ENCODE results near the gene TBX21. TPM values are rescaled to one million over a fixed set of nuclear protein-coding genes. Genes with fewer than 3 reads are reported as not detected.

Gene TBX21
- total RNA-seq, 1 experiment from 2014 or later = 0.20 TPM

DNA sequence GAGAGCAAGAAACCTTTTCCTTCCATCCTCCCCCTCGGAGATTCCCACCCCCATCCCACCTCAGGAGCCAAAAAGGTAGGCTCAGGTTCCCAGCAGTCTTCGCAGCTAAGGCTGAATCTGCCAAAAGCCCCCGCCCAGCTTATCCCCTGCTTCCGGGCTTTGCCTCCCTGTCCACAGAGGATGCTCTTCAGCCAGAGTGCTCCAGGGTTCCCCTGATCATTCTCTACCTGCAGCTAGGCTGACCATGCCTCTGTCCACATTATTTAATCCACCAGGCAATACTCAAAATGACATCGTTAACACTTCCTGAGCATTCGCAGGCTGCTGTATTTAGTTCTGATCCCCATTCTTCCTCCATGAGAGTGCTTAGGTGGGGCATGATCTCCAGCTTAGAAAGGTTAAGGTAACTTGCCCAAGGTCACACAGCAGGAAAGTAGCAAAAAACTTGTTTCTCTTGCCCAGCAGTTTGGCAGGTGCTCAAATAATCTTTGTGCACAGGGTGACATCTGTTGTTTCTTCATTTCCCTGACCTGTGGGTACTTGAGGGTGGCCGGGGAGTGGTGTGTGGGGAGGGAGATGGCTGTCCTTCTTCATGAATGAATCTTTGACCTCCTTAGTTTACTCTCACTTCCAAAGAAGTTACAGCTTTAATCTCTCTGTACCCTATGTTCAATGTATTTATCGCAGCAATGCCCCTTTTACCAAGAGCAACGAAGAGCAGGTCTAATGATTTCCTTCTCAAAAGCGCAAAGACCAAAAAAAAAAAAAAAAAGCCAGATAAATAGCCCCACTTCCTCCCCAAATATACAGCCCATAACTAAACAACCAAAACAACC, 39.9 kb upstream of the TBX21 start:
- H3K4me2 ChIP-seq (ENCODE audit: low read length) = peak overlapping the region; percentile 91
- peak overlapping the region; percentile 61; the same call in 1 of the 2 replicates for H3K27ac ChIP-seq (ENCODE audit: low read depth, low read length)
- POLR2A ChIA-PET = interaction anchor here (0.7 kb wide), 1 partner anchor 30 kb away, joined by 3 read pairs; no protein-coding TSS in a partner anchor
- no peak for TF ChIP-seq EZH2phosphoT487 (IDR thresholded peaks at IDR 0.05; ENCODE audit: borderline replicate concordance)
- TF ChIP-seq FOSL1 (IDR thresholded peaks at IDR 0.05; ENCODE audit: low read depth) = no peak
- TF ChIP-seq ELF1 (IDR thresholded peaks at IDR 0.05; ENCODE audit: borderline replicate concordance, low read depth) = no peak
- TF ChIP-seq, protein P1, sequence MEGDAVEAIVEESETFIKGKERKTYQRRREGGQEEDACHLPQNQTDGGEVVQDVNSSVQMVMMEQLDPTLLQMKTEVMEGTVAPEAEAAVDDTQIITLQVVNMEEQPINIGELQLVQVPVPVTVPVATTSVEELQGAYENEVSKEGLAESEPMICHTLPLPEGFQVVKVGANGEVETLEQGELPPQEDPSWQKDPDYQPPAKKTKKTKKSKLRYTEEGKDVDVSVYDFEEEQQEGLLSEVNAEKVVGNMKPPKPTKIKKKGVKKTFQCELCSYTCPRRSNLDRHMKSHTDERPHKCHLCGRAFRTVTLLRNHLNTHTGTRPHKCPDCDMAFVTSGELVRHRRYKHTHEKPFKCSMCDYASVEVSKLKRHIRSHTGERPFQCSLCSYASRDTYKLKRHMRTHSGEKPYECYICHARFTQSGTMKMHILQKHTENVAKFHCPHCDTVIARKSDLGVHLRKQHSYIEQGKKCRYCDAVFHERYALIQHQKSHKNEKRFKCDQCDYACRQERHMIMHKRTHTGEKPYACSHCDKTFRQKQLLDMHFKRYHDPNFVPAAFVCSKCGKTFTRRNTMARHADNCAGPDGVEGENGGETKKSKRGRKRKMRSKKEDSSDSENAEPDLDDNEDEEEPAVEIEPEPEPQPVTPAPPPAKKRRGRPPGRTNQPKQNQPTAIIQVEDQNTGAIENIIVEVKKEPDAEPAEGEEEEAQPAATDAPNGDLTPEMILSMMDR (IDR thresholded peaks at IDR 0.05 in 2 of 3, conservative IDR thresholded peaks at IDR 0.05 in 1 of 3; ENCODE audit: borderline replicate concordance in 1 of 3, insufficient read depth in 1 of 3, low read depth in 2 of 3, low read length in 2 of 3) = no peak
- no peak for TF ChIP-seq POLR2A (IDR thresholded peaks at IDR 0.05; ENCODE audit: borderline replicate concordance, extremely low read depth, insufficient read depth, insufficient read length)
- TF ChIP-seq EGR1 (IDR thresholded peaks at IDR 0.05; ENCODE audit: low read depth) = no peak
- TF ChIP-seq, protein P2, sequence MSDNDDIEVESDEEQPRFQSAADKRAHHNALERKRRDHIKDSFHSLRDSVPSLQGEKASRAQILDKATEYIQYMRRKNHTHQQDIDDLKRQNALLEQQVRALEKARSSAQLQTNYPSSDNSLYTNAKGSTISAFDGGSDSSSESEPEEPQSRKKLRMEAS (IDR thresholded peaks at IDR 0.05) = no peak; the same call in 1 of the 2 replicates
- TF ChIP-seq, protein P3, sequence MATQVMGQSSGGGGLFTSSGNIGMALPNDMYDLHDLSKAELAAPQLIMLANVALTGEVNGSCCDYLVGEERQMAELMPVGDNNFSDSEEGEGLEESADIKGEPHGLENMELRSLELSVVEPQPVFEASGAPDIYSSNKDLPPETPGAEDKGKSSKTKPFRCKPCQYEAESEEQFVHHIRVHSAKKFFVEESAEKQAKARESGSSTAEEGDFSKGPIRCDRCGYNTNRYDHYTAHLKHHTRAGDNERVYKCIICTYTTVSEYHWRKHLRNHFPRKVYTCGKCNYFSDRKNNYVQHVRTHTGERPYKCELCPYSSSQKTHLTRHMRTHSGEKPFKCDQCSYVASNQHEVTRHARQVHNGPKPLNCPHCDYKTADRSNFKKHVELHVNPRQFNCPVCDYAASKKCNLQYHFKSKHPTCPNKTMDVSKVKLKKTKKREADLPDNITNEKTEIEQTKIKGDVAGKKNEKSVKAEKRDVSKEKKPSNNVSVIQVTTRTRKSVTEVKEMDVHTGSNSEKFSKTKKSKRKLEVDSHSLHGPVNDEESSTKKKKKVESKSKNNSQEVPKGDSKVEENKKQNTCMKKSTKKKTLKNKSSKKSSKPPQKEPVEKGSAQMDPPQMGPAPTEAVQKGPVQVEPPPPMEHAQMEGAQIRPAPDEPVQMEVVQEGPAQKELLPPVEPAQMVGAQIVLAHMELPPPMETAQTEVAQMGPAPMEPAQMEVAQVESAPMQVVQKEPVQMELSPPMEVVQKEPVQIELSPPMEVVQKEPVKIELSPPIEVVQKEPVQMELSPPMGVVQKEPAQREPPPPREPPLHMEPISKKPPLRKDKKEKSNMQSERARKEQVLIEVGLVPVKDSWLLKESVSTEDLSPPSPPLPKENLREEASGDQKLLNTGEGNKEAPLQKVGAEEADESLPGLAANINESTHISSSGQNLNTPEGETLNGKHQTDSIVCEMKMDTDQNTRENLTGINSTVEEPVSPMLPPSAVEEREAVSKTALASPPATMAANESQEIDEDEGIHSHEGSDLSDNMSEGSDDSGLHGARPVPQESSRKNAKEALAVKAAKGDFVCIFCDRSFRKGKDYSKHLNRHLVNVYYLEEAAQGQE (IDR thresholded peaks at IDR 0.05; ENCODE audit: low read depth) = no peak
- no peak for TF ChIP-seq YY1 (IDR thresholded peaks at IDR 0.05; ENCODE audit: extremely low read depth, insufficient replicate concordance, low read depth, low read length)
- TF ChIP-seq, protein P4, sequence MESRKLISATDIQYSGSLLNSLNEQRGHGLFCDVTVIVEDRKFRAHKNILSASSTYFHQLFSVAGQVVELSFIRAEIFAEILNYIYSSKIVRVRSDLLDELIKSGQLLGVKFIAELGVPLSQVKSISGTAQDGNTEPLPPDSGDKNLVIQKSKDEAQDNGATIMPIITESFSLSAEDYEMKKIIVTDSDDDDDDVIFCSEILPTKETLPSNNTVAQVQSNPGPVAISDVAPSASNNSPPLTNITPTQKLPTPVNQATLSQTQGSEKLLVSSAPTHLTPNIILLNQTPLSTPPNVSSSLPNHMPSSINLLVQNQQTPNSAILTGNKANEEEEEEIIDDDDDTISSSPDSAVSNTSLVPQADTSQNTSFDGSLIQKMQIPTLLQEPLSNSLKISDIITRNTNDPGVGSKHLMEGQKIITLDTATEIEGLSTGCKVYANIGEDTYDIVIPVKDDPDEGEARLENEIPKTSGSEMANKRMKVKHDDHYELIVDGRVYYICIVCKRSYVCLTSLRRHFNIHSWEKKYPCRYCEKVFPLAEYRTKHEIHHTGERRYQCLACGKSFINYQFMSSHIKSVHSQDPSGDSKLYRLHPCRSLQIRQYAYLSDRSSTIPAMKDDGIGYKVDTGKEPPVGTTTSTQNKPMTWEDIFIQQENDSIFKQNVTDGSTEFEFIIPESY (IDR thresholded peaks at IDR 0.05; ENCODE audit: extremely low read depth, insufficient replicate concordance, low read length) = no peak
- no peak for TF ChIP-seq CEBPB (IDR thresholded peaks at IDR 0.05; ENCODE audit: low read depth)
- no peak for TF ChIP-seq CBX3 (IDR thresholded peaks at IDR 0.05; ENCODE audit: low read depth)
- no peak for TF ChIP-seq POLR2AphosphoS5 (IDR thresholded peaks at IDR 0.05; ENCODE audit: low read depth, low read length)
- no peak for TF ChIP-seq ZFX (IDR thresholded peaks at IDR 0.05)
- peaks cover 25 to 43% of the 10 kb centered on the region in 2 experiments for H3K4me1 ChIP-seq (ENCODE audit: control insufficient read depth in 1 of 2, insufficient read depth in 2 of 2, low read length in 2 of 2)
- ATAC-seq (no peak), DNase-seq (ENCODE audit: low read depth, low spot score) (no peak)
- intact Hi-C loops (cut with micrococcal nuclease) = no loop called here
- H4K20me1 ChIP-seq (ENCODE audit: insufficient read depth) = no peaks in the 10 kb centered on the region
- H3K9ac ChIP-seq (ENCODE audit: low read length) = peak overlapping the region; percentile 67
- CTCF ChIA-PET = interaction anchor here (0.6 to 1.2 kb wide), 2 partner anchors 12 to 108 kb away, joined by 3 to 4 read pairs; no protein-coding TSS in a partner anchor
- H3K4me3 ChIP-seq (replicated peaks in 1 of 2; ENCODE audit: low read depth in 1 of 2, low read length in 2 of 2) = peak overlapping the region; percentile 62 to 74
- H3K9me2 ChIP-seq (ENCODE audit: insufficient read depth) = no peaks in the 10 kb centered on the region
- H3K79me2 ChIP-seq (ENCODE audit: insufficient read depth, low read length) = no peaks in the 10 kb centered on the region
- no peaks in the 10 kb centered on the region for H3K27me3 ChIP-seq (ENCODE audit: insufficient read depth, low read length)
- BruUV-seq (replicated peaks) = TSS peak; percentile 93
- H3K9me3 ChIP-seq (ENCODE audit: control insufficient read depth in 1 of 2, insufficient read depth in 1 of 2, low read depth in 1 of 2, low read length in 2 of 2) = no peaks in the 10 kb centered on the region
- no peaks in the 10 kb centered on the region for H3K36me3 ChIP-seq (ENCODE audit: control insufficient read depth in 1 of 2, insufficient read depth in 2 of 2, low read length in 2 of 2)
- RAD21 ChIA-PET (ENCODE audit: low non-redundant PET in 1 of 2, low total read pairs in 2 of 2, uncharacterized antibody in 2 of 2, unreplicated experiment in 2 of 2) = no interaction called here
- peak overlapping the region; percentile 10 for H2AFZ ChIP-seq (ENCODE audit: low read depth, low read length, poor library complexity, severe bottlenecking)
